A673 (cell line): ENCODE measurements around the gene CRIP3. TPM values are rescaled to one million over a fixed set of nuclear protein-coding genes. Genes with fewer than 3 reads are reported as not detected.

Source experiments
- BruUV-seq: library from RNA; stranded (reverse); fragments of 400-500 nt; replicated peaks from 2 replicates; lab custom pipeline; 2021; lab: Mats Ljungman, UMichigan
- CTCF ChIA-PET: fragments of 300-600 bp; sonication (Branson Sonifier 250); formaldehyde crosslinking; loops from one replicate; lab custom pipeline; 2022; ENCODE audit warnings: antibody characterized with exemption; lab: Charles Lee
- POLR2A ChIA-PET: fragments of 300-600 bp; sonication (Branson Sonifier 250); formaldehyde crosslinking; loops from one replicate; lab custom pipeline; 2022; ENCODE audit warnings: antibody characterized with exemption; ENCODE audit not compliant: low non-redundant PET; lab: Charles Lee
- DNase-seq: peaks from one replicate; pipeline ENCODE4 v3.0.0-alpha.2; 2015; ENCODE audit warnings: low spot score
- H3K27ac ChIP-seq: fragments of 200-600 bp; sonication (generic); 2 replicates; pipeline ENCODE4 v1.5.1; 2016; ENCODE audit warnings: mixed run types, low read depth, mild to moderate bottlenecking, mixed read lengths, antibody characterized with exemption, low read length; ENCODE audit not compliant: poor library complexity, severe bottlenecking
- H3K27me3 ChIP-seq: fragments of 200-600 bp; sonication (generic); replicated peaks from 2 replicates; pipeline ENCODE4 v1.6.1; 2017; ENCODE audit warnings: mixed run types, low read depth, mild to moderate bottlenecking, mixed read lengths, antibody characterized with exemption, low read length; ENCODE audit not compliant: insufficient read depth, poor library complexity
- H3K36me3 ChIP-seq: fragments of 200-600 bp; sonication (generic); 2 replicates; pipeline ENCODE4 v1.6.1; 2016; ENCODE audit warnings: mixed run types, mild to moderate bottlenecking, mixed read lengths, antibody characterized with exemption, low read length; ENCODE audit not compliant: insufficient read depth, poor library complexity, severe bottlenecking
- H3K4me1 ChIP-seq: fragments of 200-600 bp; sonication (generic); 2 replicates; pipeline ENCODE4 v1.6.1; 2017; ENCODE audit warnings: mixed run types, mild to moderate bottlenecking, mixed read lengths, antibody characterized with exemption, low read length; ENCODE audit not compliant: insufficient read depth, poor library complexity, severe bottlenecking
- H3K4me3 ChIP-seq: fragments of 200-600 bp; sonication (generic); 2 replicates; pipeline ENCODE4 v1.5.1; 2016; ENCODE audit warnings: low read depth, mixed run types, mild to moderate bottlenecking, mixed read lengths, low read length; ENCODE audit not compliant: poor library complexity, severe bottlenecking
- H3K9me3 ChIP-seq: fragments of 200-600 bp; sonication (generic); 2 replicates; pipeline ENCODE4 v1.6.1; 2016; ENCODE audit warnings: mixed run types, low read depth, mild to moderate bottlenecking, mixed read lengths, antibody characterized with exemption, low read length; ENCODE audit not compliant: poor library complexity, severe bottlenecking
- EZH2 ChIP-seq: fragments of 200-600 bp; sonication (generic); IDR thresholded peaks from 2 replicates; pipeline ENCODE4 v1.6.1; 2017; ENCODE audit warnings: borderline replicate concordance, low read depth, mild to moderate bottlenecking, mixed read lengths, antibody characterized with exemption, low read length; ENCODE audit not compliant: poor library complexity, severe bottlenecking
- intact Hi-C: fragments of 100-400 bp; cut with micrococcal nuclease; formaldehyde crosslinking; loops from one replicate; pipeline ENCODE4 v1.10.0; 2022; ENCODE audit not compliant: unreplicated experiment
- total RNA-seq: library from RNA; stranded (reverse); gene quantifications from 2 replicates; pipeline ENCODE4 v1.2.3, GENCODE V29; 2021
- TF ChIP-seq, protein P1 (sequence below): fragments of 300-800, 200-600 bp; sonication (generic); conservative IDR thresholded peaks from 2 replicates; pipeline ENCODE4 v1.5.1; 2017; ENCODE audit warnings: low read depth, mild to moderate bottlenecking, antibody characterized with exemption, low read length, moderate library complexity, mixed read lengths

The CRIP3 gene
- total RNA-seq, 1 experiment from 2014 or later = 2.4 TPM

DNA sequence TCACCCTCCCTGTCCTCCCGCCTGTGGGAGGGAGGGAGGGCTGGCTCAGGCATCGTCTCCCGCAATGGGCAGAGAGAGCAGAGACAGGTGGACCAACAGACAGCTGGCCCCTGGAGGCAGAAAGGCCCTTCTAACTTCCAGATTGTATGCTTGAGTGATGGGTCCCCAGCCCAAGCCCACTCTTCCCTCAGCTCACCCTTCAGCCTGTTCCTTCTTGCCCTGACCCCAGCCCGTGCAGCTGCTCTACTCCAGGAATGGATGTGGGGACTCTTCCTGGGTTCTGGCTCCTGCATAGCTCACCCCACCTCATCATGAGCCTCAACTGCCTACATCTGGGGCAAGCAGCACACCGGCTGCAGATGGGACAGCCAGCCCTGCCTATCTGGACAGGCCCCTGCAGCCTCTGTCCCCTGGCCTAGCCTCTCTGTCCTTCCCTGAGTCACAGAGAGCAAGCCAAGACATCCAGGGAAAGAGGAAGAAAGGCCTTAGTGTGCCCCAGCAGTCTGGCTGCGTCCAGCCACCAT is 22.1 kb downstream of the CRIP3 start:
- Histone ChIP-seq H3K9me3 (no peaks in the 10 kb centered on the region), H3K4me1 (no peaks in the 10 kb centered on the region), H3K27ac (no peak overlapping the region), H3K36me3 (no peaks in the 10 kb centered on the region), H3K4me3 (no peak overlapping the region), H3K27me3 (peaks cover 10% of the 10 kb centered on the region)
- BruUV-seq = no TSS peak
- ChIA-PET CTCF (interaction anchor here (0.6 kb wide), 1 partner anchor 356 kb away, joined by 4 read pairs; no protein-coding TSS in a partner anchor), POLR2A (no interaction called here)
- TF ChIP-seq, protein P1, sequence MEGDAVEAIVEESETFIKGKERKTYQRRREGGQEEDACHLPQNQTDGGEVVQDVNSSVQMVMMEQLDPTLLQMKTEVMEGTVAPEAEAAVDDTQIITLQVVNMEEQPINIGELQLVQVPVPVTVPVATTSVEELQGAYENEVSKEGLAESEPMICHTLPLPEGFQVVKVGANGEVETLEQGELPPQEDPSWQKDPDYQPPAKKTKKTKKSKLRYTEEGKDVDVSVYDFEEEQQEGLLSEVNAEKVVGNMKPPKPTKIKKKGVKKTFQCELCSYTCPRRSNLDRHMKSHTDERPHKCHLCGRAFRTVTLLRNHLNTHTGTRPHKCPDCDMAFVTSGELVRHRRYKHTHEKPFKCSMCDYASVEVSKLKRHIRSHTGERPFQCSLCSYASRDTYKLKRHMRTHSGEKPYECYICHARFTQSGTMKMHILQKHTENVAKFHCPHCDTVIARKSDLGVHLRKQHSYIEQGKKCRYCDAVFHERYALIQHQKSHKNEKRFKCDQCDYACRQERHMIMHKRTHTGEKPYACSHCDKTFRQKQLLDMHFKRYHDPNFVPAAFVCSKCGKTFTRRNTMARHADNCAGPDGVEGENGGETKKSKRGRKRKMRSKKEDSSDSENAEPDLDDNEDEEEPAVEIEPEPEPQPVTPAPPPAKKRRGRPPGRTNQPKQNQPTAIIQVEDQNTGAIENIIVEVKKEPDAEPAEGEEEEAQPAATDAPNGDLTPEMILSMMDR = no peak
- TF ChIP-seq EZH2 = no peak
- intact Hi-C loops = no loop called here
- DNase-seq = no peak

DNA sequence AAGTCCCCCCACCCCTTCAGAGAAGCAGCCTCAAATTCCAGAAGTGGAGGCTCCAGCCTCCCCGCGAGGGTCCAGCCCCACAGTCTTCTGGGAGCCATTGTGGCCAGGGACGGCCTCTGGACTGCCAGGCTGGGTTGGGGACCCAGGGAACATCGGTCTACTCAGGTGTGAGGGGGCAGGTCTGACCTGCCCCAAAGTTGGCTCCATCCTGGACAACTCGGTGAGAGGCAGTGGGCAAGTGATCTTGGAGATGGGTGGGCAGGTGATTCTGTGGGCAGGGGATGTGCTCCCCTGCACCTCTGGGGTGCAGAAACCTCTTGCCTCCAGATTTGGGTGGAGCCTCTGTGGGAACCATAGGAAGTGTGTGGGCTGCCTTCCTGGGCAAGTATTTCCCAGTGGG is 22.8 kb downstream of the CRIP3 start:
- BruUV-seq = no TSS peak
- CTCF ChIA-PET = no interaction called here
- Histone ChIP-seq H3K4me3 (no peak overlapping the region), H3K27ac (no peak overlapping the region), H3K4me1 (no peaks in the 10 kb centered on the region), H3K9me3 (no peaks in the 10 kb centered on the region), H3K36me3 (no peaks in the 10 kb centered on the region), H3K27me3 (peaks cover 10% of the 10 kb centered on the region)
- DNase-seq = no peak
- intact Hi-C loops = no loop called here
- TF ChIP-seq, protein P1 = no peak
- no peak for TF ChIP-seq EZH2
- POLR2A ChIA-PET = no interaction called here

DNA sequence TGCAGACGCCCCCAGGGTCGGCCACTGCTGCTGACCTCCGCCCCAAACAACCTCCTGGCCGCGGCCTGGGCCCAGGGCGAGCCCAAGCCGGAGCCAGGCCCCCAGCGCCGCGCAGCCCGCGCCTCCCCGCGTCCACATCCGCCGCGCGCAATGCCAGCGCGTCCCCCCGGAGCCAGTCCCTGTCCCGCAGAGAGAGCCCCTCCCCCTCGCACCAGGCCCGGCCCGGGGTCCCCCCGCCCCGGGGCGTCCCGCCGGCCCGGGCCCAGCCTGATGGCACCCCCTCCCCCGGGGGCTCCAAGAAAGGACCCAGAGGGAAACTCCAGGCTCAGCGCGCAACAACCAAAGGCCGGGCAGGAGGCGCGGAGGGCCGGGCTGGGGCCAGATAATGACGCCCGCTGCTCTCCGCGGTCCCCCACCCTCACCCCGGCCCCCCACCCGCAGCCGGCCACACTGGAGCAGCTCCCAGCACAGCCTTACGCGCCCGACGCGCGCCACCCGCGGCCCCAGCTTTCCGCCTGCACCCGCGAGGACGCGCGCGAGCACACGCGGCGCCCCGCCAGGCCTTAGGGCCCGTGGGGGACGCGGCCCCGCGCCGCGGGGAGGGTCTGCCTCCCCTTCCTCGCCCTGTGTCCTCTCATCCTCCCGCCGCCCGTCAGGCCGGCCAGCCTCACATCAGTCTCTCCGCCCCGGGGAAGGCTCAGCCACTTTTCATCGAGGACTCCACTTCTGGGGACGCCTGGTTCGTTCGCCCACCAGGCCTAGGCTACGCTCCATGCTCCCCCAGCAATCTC is 23.4 kb downstream of the CRIP3 start:
- Histone ChIP-seq H3K36me3 (no peaks in the 10 kb centered on the region), H3K27me3 (peaks cover 10% of the 10 kb centered on the region), H3K27ac (no peak overlapping the region), H3K4me3 (peak overlapping the region; percentile 25), H3K9me3 (no peaks in the 10 kb centered on the region), H3K4me1 (no peaks in the 10 kb centered on the region)
- BruUV-seq = no TSS peak
- ChIA-PET POLR2A (no interaction called here), CTCF (no interaction called here)
- TF ChIP-seq EZH2 = no peak
- TF ChIP-seq, protein P1 = no peak
- intact Hi-C loops = no loop called here
- no peak for DNase-seq
